Measurements from ENCODE around the gene PPARD.

- TF ChIP-seq CTCF (IDR thresholded peaks at IDR 0.05) (no peak), POLR2A (IDR thresholded peaks at IDR 0.05) (no peak)
These were observed 85.1 kb downstream of the PPARD start for GRCh38 chr6:35427435-35427834.

All from adrenal gland (tissue), 5 donors.